ENCODE results near the gene IL1F10. TPM values are rescaled to one million over a fixed set of nuclear protein-coding genes. Genes with fewer than 3 reads are reported as not detected.
A peak's percentile ranks its signal among the peaks of the same experiment; 100 is the strongest.

IL1F10 gene
- total RNA-seq, 2 experiments from 2014 or later, result not detected

DNA sequence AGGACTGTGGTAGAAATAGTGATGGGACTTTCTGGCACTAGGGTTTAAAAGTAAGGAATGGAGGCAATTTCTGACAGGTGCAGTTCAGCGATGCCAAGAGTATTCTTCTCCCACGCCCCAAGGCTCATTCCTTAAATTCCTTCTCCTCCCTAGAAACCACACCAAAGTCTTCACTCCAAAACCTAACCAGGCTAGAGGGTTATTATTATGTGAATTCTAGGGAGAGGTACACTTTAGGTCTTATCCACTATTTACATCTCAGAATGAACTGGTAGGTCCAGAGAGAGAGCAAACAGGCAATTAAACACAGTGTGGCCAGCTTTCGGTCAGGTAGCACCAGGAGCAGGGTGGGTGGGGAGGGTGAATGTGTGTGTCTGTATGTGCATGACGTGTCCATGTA lies 11.4 kb downstream of the IL1F10 start:
- Histone ChIP-seq H3K9me2 (ENCODE audit: insufficient read depth, low read length) (no peaks in the 10 kb centered on the region), H2AFZ (ENCODE audit: low read length) (no peak overlapping the region), H4K20me1 (ENCODE audit: insufficient read depth, low read length) (no peaks in the 10 kb centered on the region), H3K4me3 (ENCODE audit: low read depth, low read length, poor library complexity, severe bottlenecking) (no peak overlapping the region), H3K4me2 (ENCODE audit: low read length) (no peak overlapping the region), H3K36me3 (ENCODE audit: insufficient read depth, low read length) (no peaks in the 10 kb centered on the region), H3K27ac (ENCODE audit: low read depth, low read length, poor library complexity, severe bottlenecking) (no peak overlapping the region), H3K79me2 (ENCODE audit: insufficient read depth, low read depth, low read length) (no peaks in the 10 kb centered on the region), H3K9me3 (ENCODE audit: low read length) (no peaks in the 10 kb centered on the region), H3K4me1 (ENCODE audit: insufficient read depth, low read length, poor library complexity, severe bottlenecking) (no peaks in the 10 kb centered on the region)
- ChIA-PET CTCF (ENCODE audit: unreplicated experiment) (no interaction called here), POLR2A (interaction anchor here (0.6 kb wide), 1 partner anchor 147 kb away, joined by 5 read pairs; no protein-coding TSS in a partner anchor)
- no peak for DNase-seq (ENCODE audit: low spot score)
- intact Hi-C loops (cut with micrococcal nuclease; ENCODE audit: unreplicated experiment), result no loop called here
- TF ChIP-seq EZH2phosphoT487 (IDR thresholded peaks at IDR 0.05; ENCODE audit: borderline replicate concordance, low read depth, low read length), result no peak
- TF ChIP-seq, protein P1, sequence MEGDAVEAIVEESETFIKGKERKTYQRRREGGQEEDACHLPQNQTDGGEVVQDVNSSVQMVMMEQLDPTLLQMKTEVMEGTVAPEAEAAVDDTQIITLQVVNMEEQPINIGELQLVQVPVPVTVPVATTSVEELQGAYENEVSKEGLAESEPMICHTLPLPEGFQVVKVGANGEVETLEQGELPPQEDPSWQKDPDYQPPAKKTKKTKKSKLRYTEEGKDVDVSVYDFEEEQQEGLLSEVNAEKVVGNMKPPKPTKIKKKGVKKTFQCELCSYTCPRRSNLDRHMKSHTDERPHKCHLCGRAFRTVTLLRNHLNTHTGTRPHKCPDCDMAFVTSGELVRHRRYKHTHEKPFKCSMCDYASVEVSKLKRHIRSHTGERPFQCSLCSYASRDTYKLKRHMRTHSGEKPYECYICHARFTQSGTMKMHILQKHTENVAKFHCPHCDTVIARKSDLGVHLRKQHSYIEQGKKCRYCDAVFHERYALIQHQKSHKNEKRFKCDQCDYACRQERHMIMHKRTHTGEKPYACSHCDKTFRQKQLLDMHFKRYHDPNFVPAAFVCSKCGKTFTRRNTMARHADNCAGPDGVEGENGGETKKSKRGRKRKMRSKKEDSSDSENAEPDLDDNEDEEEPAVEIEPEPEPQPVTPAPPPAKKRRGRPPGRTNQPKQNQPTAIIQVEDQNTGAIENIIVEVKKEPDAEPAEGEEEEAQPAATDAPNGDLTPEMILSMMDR (conservative IDR thresholded peaks at IDR 0.05; ENCODE audit: low read length), result no peak
- no TSS peak for BruUV-seq (replicated peaks)

DNA sequence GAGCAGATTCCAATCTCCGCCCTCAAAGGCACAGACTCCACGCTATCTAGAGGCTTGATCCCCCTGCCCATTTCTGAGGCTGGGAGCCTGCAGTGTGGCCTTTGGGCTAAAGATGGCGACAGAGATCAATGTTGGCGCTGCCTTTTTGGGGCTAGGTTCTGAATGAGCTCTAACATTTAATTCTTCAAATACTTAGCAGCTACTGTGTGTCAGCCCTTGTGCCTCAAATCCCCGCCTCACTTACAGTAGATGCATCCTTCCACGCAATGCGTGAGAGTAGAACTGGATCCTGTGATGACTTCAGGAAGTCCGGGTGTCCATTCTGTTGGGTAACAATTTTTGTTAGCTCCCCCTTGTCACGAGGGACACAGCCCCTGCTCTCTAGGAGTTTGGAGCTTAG lies 12.4 kb downstream of the IL1F10 start:
- H2AFZ ChIP-seq (ENCODE audit: low read length), result no peak overlapping the region

More for the DNA sequence above, 12.4 kb downstream of the IL1F10 start:
- POLR2A ChIA-PET, result interaction anchor here (0.6 to 1.0 kb wide), 2 partner anchors 18 to 1171 kb away, joined by 3 read pairs; no protein-coding TSS in a partner anchor
- Histone ChIP-seq H3K9me2 (ENCODE audit: insufficient read depth, low read length) (no peaks in the 10 kb centered on the region), H3K4me1 (ENCODE audit: insufficient read depth, low read length, poor library complexity, severe bottlenecking) (no peaks in the 10 kb centered on the region), H4K20me1 (ENCODE audit: insufficient read depth, low read length) (no peaks in the 10 kb centered on the region), H3K4me2 (ENCODE audit: low read length) (no peak overlapping the region), H3K4me3 (ENCODE audit: low read depth, low read length, poor library complexity, severe bottlenecking) (no peak overlapping the region), H3K36me3 (ENCODE audit: insufficient read depth, low read length) (no peaks in the 10 kb centered on the region), H3K9me3 (ENCODE audit: low read length) (no peaks in the 10 kb centered on the region), H3K79me2 (ENCODE audit: insufficient read depth, low read depth, low read length) (no peaks in the 10 kb centered on the region), H3K27ac (ENCODE audit: low read depth, low read length, poor library complexity, severe bottlenecking) (no peak overlapping the region)
- intact Hi-C loops (cut with micrococcal nuclease; ENCODE audit: unreplicated experiment), result no loop called here
- DNase-seq (ENCODE audit: low spot score), result peak; percentile 26
- BruUV-seq (replicated peaks), result no TSS peak
- CTCF ChIA-PET (ENCODE audit: unreplicated experiment), result interaction anchor here (1.0 kb wide), 1 partner anchor 58 kb away, joined by 5 read pairs; no protein-coding TSS in a partner anchor
- TF ChIP-seq, protein P1 (conservative IDR thresholded peaks at IDR 0.05; ENCODE audit: low read length), result peak; percentile 85
- TF ChIP-seq EZH2phosphoT487 (IDR thresholded peaks at IDR 0.05; ENCODE audit: borderline replicate concordance, low read depth, low read length), result no peak
